Ecto neural progenitor cell (in vitro differentiated cells): ENCODE data around the gene TMEM45B.
A peak's percentile ranks its signal among the peaks of the same experiment; 100 is the strongest.
"Not testable (repeated sequence)": the region's sequence is repeated elsewhere in the genome, so short reads cannot be mapped to it uniquely, and the experiment has no call there.

ENCODE experiments used
- DNase-seq: peaks from one replicate; pipeline ENCODE4 v3.0.0-alpha.2; 2018; ENCODE audit warnings: low spot score

Gene TMEM45B

GRCh38 chr11:129815596-129816461 is at the start of gene TMEM45B:
TSS of gene TMEM45B (plus strand) at chr11:129815848. CDS start at chr11:129852483, 36,635 bp downstream.
- DNase-seq: peak; percentile 64

GRCh38 chr11:129766898-129767604 is 48.6 kb upstream of the TMEM45B start:
- DNase-seq: peak; percentile 66

GRCh38 chr11:129767827-129768226 is 47.8 kb upstream of the TMEM45B start:
- no peak for DNase-seq

DNA sequence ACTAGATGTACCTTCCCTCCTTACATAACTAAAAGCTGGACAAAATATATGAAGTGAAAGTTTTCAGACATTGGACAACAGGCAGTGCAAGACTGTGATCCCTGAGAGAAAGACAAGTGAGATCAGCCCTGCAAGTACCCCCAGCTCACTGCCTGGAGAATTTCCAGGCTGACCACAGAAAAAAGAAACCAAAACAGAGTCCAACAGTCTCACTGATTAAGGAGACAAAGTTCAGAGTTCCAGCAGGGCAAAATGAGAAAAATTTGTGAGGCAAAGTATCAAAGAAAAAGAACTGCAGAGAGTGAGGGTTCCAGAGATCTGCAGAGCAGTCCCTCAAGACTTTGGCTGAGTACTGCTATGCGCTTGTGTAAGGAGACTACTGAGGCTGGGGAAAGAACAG is 47.3 kb upstream of the TMEM45B start:
- DNase-seq: no peak

- DNase-seq: no peak
These were observed 46.6 kb upstream of the TMEM45B start for GRCh38 chr11:129769059-129769458.

DNA sequence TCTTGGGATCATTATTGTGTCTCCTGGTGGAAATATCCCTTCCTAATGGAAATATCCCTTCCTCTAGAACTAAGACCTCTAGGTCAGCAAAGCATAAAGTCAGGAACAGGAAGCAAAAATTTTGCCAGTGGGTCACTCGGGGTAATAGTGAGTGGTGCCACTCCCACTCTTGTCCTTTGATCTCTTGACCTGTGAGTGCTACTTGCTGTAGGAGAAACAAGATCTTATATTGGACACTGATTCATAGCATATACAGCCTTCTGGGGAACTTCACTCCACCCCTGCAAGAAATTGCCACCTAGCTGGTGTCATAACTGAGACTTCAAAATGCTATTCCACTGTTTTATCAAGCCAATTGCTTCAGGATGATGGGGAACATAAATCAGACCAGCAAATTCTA is 44.7 kb upstream of the TMEM45B start:
- no peak for DNase-seq

DNA sequence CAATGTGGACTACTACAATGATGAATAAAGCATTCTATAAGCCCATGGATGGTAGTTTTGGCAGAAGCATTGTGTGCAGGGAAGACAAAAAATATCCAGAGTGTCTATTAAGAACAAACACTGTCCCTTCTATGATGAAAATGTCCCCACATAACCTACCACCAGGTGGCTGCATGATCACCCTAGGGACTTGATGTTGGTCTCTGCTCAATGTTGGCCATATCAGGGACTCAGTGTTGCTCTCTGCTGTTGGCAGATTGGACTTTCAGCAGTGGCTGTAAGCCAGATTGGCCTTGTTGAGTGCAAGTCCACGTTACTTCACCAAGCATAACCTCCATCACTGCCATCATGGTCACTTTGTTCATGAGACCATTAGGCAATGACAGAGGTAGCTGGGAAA is 44.2 kb upstream of the TMEM45B start:
- not testable (repeated sequence) for DNase-seq

- DNase-seq: no peak
These were observed 36.8 kb upstream of the TMEM45B start for GRCh38 chr11:129778877-129779276.

GRCh38 chr11:129779342-129779741 is 36.3 kb upstream of the TMEM45B start:
- DNase-seq: no peak

GRCh38 chr11:129785383-129786111 is 30.1 kb upstream of the TMEM45B start:
- no peak for DNase-seq

GRCh38 chr11:129786112-129786416 is 29.6 kb upstream of the TMEM45B start:
- DNase-seq: not testable (repeated sequence)

GRCh38 chr11:129787532-129788155 is 28.0 kb upstream of the TMEM45B start:
- no peak for DNase-seq

- DNase-seq: no peak
These were observed 27.4 kb upstream of the TMEM45B start for GRCh38 chr11:129788278-129788677.

DNA sequence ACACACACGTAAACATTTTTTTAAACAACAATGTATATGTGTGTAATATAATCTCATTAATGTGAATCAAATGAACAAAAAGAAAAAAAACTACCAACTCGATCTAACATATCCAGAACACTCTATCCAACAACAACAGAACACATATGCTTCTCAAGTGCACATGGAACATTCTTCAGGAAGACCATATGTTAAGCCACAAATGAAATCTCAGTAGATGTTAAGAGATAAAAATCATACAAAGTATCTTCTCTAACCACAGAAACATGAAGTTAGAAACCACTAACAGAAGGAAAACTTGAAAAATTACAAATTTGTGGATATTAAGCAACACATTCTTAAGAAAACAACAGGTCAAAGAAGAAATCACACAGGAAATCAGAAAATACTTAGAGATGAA is 25.5 kb upstream of the TMEM45B start:
- no peak for DNase-seq

DNA sequence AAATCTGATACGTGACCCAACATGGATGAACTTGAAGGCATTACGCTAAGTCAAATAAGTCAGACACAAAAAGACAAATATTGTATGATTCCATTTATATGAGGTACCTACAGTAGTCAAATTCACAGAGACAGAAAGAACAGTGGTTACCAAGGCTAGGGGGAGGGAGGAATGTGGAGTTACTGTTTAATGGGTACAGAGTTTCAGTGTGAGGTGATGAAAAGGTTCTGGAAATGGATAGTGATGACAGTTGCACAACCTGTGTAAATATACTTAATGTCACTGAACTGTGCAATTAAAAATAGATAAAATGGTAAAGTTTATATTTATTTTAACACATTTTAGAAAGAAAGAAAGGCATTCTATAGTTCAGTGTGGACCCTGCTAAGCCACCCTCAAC is 24.1 kb upstream of the TMEM45B start:
- no peak for DNase-seq

- DNase-seq: no peak
These were observed 23.0 kb upstream of the TMEM45B start for GRCh38 chr11:129792663-129793062.

GRCh38 chr11:129795089-129795488 is 20.6 kb upstream of the TMEM45B start:
- DNase-seq: no peak

- no peak for DNase-seq
These were observed 17.4 kb upstream of the TMEM45B start for GRCh38 chr11:129798212-129798611.

DNA sequence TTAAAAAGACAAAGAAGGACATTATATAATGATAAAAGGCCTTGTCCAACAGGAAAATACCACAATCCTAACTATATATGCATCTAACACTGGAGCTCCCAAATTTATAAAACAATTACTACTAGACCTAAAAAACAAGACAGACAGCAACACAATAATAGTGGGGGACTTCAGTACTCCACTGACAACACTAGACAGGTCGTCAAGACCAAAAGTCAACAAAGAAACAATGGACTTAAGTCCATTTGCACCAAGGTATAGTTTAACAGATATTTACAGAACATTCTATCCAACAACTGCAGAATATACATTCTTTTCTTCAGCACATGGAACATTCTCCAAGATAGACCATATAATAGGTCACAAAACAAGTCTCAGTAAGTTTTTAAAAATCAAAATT is 15.5 kb upstream of the TMEM45B start:
- not testable (repeated sequence) for DNase-seq

GRCh38 chr11:129800655-129801054 is 15.0 kb upstream of the TMEM45B start:
- DNase-seq: no peak

- DNase-seq: no peak
These were observed 12.1 kb upstream of the TMEM45B start for GRCh38 chr11:129803533-129803932.

- DNase-seq: no peak
These were observed 11.6 kb upstream of the TMEM45B start for GRCh38 chr11:129804012-129804411.
